Measurements from ENCODE around the gene COPE.
A peak's percentile ranks its signal among the peaks of the same experiment; 100 is the strongest.

Gene COPE

DNA sequence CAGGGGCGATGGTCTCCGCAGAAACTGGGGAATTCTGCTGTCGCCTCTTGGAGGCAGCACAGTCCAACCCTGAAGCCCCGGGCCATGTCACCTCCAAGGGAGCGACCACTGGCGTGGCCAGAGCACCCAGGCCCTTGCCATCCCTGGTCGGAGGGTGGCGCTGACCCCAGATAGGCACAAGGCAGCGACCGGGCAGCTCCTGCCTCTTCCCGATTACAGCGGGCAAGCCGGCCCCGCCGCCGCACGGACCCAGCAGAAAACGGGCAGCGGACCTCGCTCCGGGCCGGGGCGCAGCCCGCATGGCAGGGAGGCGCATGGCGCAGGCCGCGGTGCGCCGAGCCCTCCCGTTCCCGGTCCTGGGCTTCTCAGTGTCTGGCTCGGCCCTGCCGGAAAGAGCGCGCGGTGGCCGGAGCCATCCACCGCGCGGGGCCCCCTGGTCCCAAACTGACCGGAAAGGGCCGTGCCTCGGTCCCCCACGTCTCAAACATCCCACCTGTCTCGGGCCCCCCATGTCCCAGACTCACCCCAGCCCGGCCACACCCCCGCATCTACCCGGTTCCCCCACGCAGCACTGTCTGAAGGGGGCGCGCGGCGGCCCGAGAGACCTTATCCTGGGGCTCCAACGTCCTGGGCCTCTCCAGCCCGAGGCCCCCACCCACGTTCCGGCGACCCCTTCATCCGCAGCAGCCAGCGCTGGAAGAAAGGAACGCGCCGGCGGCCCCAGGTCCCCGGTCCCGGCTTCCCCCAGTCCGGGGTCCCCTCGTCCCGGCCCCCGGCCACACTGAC, 24.0 kb downstream of the COPE start:
- FAIRE-seq (no peak), DNase-seq (ENCODE audit: low spot score) (peak; percentile 58)

DNA sequence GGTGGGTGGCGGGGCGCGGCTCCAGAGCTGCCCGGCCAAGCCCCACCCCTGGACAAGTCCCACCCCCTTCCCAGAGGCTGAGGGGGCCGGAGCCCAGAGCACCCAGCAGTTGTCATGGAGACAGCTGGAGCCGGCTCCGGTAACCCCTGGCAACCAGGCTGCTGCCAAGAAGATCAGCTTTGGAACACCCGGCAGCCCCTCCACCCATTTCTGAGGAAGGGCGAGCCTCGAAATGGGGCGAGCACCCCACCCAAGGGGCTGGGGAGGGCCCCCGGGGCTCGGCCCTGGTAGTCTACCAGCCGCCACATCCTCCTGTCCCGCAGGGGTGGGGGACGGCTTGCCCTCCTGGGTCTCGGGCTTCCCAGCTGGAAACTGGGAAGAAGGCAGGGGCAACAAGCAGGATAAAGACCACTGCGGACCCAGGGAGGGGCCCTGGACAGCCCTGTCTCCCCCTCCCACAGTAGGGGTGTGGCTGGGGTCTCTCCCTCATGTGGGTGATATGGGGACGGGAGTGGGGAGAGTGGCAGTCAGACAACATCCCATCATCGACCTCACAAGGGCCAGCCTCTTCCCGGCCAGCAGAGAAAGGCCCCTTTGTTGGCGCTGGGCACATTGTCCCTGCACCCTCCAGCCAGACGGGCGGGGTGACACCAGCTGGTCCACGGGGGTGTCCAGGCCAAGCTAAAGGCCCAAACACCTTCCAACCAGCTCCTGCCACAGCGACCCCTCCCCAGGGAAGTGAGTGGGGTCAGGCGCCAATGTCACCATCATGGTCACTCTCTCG, 24.7 kb downstream of the COPE start:
- DNase-seq (ENCODE audit: low spot score) (peak; percentile 71), FAIRE-seq (no peak)

DNA sequence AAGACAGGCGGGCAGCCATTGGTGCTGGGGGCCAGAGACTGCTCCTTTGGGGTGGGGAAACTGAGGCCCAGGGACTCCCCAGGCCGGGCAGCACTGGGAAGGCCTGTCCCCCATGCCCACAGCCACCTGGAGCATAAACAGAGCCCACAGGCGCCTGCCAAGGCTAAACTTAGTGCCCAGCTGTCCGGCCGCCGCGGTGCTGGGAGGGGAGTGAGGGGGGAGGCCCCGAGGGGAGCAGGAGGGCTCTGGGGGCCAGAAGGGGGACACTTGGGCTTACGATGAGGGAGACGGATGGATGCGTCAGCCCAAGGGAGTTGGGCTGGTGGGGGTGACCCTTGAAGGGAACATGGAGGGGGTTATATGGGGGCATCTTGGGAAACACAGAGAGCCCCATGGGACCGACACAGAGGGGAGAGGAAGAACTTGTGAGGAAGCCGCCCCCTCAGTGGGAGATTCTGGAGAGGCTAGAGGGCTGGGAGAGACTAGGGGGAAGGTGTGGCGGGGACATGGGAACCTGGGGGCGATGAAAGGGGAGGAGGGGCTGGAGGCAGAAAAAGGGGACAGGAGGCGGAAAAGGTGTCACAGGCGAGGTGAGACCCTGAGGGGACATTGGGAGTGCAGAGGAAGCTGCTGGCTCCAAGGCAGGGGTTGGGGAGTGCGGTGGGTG, 25.5 kb downstream of the COPE start:
- no peak for DNase-seq (ENCODE audit: low spot score)
- no peak for FAIRE-seq

DNA sequence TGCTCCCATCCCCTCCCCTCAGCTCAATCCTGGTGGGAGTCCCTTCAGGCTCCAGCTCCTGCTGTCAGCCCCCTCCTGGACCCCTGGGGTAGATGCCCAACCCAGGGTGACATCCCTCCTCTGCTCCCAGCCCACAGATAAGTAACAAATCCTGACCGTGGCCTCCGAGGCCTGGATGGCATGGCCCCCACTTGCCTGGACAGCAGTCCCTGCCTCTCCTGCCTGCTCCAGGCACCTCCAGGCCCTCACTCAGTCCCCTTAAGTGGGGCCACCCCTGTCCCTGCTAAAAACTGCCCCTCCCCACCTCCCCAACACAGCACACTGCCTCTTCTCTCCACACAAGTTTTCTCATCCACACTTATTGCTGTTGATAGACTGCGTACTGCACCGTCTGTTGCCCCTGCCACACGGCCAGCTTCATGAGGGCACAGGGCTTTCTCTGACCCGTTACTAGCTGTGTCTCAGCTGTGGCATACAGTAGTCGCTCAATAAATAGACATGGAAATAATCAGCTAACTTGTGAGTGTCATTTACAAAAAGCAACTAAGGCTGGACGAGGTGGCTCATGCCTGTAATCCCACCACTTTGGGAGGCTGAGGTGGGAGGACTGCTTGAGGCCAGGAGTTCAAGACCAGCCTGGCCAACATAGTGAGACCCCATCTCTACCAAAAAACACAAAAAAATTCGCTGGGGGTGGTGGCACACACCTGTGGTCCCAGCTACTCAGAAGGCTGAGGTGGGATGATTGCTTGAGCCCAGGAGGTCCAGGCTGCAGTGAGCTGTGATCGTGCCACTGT, 29.0 kb downstream of the COPE start:
- FAIRE-seq (no peak), DNase-seq (ENCODE audit: low spot score) (no peak)

DNA sequence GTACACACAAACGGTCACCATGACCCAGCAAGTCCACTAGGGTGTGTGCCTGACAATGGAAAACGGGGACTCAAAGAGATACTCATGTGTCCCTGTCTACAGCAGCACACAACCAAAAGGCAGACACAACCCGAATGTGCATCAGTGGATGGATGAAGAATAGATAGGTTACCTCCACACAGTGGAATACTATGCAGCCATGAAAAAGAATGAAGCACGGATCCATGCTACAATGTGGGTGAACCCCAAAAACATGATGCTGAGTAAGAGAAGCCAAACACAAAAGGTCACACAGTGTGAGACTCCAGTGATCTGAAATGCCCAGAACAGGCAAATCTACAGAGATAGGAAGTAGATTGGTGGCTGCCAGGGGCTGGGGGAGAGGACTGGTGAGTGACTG, 32.2 kb downstream of the COPE start:
- FAIRE-seq (no peak), DNase-seq (ENCODE audit: low spot score) (no peak)

DNA sequence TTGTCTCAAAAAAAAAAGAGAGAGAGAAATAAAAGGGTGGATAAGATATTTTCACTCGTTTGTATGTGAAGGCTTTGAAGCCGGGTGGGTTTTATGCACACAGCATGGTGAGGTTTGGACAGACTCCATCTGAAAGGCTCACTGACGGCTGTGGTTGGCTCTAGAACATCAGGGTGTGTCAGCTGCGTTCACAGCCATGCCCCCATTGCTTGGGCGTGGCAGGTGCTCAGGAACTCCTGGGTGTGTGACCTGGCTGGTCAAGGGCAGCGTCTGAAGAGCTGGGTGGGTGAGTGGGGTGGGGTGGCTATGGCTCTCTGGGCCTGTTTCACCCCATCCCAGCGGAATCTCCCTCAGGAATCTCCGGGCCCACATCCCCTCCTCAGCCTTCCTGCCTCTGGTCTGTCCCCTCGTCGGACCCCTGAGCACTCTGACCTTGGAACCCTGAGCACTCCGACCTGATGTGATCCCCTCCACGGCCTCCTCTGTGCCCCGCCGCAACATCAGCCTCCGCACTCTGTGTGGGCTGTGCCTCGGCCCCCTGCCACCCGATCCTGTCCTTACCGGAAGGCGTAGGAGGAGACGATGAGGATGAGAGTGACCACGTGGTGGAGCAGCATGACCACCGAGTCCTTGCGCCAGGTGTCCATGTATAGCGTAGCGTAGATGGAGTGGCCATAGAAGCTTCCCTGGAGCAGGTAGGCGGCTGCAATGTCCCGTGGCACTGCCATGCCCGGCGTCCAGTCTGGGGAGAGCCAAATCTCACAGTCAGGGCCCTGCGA, 35.5 kb downstream of the COPE start:
- no peak for FAIRE-seq
- no peak for DNase-seq (ENCODE audit: low spot score)

DNA sequence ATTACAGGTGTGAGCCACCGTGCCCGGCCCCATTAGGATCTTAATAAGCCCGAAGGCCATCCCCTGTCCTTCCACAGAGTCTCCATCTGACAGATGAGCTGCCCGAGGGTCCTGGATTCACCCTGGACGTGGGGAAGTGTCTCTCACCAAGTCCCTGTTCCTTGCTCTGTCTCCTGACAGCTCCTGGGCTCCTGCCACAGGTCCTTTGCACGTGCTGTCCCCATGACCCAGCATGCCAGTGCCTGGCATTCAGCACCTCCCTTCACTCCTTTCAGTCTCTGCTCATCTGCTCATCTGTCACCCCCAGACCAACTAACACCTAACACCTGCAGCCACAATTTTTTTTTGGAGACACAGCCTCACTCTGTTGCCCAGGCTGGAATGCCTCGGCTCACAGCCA, 37.7 kb downstream of the COPE start:
- DNase-seq (ENCODE audit: low spot score) (no peak), FAIRE-seq (no peak)

DNA sequence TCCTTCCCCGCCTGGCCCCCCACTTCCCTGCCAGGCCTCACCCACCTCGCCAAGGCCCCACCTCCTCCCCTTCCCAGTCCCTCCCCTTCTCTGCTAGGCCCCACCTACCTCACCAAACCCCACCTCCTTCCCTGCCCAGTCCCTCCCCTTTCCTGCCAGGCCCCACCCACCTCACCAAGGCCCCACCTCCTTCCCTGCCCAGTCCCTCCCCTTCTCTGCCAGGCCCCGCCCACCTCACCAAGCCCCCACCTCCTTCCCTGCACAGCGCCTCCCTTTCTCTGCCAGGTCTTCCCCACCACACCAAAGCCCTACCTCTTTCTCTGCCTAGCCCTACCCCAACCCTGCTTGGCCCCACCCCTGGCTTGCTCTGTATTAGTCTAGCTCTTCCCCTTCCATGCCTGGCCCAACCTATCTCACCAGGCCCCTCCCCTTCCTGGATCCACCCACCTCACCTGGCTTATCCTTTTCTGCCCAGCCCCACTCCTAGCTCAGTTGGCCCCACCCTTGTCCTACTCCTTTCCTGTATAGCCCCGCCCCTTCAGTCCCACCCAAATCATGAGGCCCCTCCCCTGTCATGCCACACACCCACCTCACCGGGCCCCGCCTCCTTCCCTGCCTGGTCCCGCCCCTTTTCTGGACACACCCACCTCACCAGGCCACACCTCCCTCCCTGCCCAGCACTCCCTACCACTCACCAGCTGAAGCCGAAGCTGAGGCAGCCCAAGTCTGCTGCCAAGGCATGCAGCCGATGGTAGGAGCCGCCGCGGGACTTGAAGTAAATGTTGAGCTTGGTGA, 39.4 kb downstream of the COPE start:
- FAIRE-seq (no peak), DNase-seq (ENCODE audit: low spot score) (no peak)

DNA sequence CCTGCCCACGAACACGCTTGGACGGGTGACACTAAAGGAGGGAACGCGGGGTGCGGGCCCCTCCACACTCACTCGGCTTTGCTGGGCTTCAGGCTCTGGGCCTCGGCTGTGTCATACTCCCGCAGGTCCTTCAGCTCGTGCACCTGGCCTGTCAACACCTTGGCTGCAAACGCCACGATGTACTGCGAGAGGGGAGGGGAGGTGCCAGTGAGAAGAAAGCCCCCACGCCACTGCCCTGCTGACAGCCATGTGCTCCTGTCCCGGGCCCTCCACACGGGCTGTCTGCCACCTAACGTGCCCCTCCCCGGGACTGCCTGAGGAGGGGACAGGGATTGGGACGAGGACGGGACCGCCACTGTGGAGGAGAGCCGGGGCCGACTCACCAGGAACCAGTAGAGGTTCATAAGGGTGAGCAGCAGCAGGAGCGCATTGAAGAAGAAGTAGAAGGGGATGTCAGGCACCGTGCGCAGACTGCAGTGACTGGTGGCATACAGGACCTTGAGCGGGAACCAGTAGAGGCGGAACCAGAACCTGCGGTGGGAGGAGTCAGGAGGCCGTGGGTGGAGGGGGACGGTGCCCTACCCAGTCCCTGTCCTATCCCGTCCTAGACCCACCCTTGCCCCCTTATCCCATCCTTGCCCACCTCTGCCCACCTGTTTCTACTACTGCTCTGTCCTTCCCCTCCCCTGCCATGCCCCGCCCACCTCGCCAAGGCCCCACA, 40.2 kb downstream of the COPE start:
- DNase-seq (ENCODE audit: low spot score) (no peak), FAIRE-seq (no peak)

DNA sequence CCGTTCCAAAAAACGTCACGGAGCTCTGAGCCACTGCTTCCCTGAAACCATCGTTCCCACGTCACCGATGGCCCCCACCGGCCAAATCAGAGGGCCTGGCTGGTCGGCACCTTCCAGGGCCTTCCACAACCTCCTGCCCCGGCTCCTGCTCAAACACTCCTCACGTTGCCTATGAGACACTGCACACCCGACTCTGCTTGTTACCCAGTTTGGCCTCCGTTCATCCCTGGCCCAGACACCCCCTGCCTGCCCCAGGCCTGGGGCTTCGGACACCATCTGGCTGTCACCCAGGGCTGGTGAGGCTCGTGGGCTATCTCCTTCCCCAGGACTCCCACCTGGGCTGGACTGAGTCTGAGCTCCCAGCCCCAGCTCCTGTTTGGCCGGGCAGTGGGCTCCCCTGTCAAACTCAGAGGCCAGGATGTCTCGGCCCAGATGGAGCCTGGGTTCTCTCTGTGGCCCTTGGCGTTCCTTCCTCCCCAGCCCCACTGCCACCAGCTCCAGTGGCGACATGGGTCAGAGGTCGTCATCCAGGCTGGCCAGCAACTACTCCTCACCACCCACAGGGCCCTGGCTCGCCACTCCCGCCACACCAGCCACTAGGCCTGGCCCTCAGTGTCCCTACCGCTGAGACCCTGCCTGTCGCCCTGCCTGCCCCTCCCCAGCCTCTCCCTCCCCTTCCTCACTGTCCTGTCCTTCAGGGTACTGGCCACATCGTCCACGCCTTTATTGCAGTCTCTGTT, 41.0 kb downstream of the COPE start:
- no peak for FAIRE-seq
- no peak for DNase-seq (ENCODE audit: low spot score)

DNA sequence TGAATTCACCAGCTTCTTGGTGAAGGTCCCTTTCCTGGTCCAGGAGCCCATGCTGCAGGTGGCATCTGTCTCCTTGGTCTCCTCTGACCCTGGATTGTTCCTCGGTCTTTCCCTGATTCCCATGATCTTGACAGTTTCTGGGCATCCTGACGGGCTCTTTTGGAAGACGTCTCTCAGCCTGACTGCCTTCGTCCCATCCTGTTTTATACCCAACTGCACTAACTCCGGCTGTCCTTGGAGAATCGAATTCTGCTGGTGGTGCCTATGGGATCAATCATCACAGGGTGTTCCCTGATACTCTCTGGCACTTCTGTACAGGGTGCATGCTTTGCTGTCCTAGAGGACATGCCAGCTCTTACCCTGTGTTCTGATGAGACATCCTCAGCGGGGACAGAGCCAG, 42.3 kb downstream of the COPE start:
- no peak for FAIRE-seq
- no peak for DNase-seq (ENCODE audit: low spot score)

DNA sequence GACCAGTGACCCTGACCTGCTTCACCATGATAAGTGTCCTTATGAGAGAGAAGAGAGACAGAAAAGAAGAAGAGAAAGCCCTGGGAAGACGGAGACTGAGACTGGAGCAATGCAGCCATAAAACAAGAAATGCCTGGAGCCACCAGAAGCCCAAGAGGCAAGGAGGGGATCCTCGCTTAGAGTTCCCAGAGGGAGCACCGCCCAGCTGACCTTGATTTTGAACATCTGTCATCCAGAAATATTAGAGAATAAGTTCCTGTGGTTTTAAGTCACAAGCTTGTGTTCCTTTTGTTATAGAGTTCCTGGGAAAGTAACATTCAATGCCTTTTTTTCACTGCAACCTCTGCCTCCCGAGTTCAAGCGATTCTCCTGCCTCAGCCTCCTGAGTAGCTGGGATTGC, 43.5 kb downstream of the COPE start:
- no peak for FAIRE-seq
- DNase-seq (ENCODE audit: low spot score): no peak

DNA sequence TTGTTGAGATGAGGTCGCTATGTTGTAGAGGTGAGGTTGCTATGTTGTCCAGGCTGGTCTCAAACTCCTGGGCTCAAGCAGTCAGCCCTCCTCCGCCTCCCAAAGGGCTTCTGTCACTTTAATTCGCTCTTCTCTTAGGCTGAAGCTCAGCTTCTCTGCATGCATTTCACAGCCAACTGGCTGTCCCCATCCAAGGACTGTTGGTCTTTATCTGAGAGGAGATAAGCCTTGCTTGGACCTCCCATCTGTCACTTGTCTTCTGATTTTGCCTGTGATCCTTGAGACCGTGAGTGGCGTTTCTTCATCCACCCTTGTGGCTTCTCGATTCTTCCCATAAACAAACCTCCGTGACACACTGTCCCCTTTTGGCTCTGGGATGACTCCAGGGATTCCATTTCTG, 47.6 kb downstream of the COPE start:
- DNase-seq (ENCODE audit: low spot score): no peak
- FAIRE-seq: no peak

DNA sequence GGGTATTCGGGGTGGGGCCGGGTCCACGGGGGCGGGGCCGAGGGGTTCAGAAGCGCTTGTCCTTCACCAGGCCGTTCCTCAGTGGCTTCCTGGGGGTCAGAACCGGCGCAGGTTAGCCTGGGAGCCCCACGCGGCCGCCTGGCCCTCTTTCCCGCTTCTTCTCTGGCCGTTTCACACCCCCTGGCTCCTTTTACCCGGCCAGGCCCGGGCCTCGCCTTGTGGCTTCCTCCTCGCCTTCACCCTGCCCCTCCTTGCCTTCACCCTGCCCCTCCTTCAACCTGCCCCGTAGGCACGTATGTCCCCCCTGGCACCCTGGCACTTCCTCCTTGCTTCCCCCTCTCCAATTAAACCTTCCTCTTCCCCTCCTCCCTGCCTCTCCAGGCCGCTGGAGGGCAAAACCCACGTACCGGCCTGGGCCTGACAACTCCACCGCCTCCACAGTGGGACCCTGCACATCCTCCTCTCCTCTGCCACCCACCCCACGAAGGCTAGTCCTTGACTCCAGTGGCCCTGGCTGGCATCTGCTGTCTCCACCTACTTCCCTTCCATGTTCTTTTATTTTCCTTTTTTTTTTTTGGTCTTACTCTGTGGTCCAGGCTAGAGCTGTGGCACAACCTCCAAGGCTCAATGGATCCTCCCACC, 48.5 kb downstream of the COPE start:
- no peak for DNase-seq (ENCODE audit: low spot score)
- FAIRE-seq: no peak

DNA sequence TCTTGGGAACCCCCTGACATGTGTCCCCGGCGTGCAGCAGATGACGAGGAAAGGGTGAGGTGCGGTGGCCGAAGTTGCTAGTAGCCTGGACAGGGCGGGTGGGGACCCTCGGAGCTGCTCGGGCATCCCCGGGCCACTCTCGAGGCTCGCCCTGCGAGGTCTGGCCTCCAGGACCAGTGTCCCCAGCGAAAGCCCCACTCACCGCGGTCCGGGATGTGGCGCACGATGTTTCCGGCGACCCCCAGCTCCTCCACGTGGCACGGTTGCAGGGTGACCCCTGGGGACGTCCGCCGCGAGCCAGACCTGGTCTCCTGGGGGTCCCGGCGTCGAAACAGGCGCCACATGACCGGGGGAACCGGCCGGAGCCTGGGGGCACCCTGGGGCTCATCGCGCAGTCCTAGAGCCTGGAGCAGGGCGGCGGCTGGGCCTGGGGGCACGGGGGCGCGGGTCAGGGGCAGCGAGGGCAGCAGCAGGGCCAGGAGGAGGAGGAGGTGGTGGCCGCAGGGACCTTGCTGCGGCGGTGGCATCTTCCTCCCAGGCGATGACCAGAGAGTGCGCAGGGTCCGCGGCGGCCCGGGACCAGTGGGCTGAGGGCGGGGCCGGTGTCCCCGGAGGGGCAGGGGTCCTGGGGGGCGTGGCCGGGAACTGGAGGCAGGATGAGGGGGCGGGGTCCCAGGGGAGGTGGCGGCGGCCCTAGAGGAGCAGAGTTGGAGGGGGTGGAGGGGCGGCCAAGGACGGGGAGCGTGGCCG, 49.2 kb downstream of the COPE start:
- no peak for FAIRE-seq
- no peak for DNase-seq (ENCODE audit: low spot score)

DNA sequence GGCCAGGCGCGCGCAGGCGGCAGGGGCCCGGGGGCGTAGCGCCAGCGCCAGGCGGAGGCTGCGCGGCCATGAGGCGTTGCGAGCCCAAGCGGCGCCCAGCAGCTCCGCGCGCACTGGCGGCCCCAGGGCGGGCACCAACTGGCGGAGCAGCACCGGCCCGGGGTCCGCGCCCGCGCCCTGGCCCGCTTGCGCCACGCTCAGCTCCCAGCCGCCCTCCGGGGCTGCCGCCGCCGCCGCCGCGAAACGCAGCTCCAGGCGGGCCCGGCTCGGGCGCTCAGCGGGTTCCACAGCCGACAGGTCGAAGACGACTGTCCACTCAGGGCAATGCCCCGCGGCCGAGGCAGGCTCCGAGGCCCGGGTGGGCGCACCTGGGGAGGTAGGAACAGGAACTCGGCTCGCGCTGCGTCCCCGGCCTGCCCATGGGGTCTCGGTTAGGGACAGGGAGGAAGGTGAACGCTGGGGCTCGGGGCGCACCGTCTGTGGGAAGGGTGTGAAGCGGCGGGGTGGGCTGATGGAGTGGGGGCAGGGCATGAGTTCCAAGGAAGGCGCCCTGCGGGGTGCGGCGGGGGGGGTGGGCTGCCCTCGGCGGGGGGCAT, 50.1 kb downstream of the COPE start:
- FAIRE-seq: no peak

More for the DNA sequence above, 50.1 kb downstream of the COPE start:
- DNase-seq (ENCODE audit: low spot score): no peak

Measured in urothelium cell line (cell line).